Activated CD4-positive, alpha-beta T cell treated with anti-CD3 and anti-CD28 coated beads, Interleukin-2, amount 50 U/mL, for 16 hours (primary cell): ENCODE measurements around the gene ITGB1BP1.

Source experiments
- DNase-seq: peaks from one replicate; pipeline ENCODE4 v3.0.0-alpha.2; 2020

The ITGB1BP1 gene, protein sequence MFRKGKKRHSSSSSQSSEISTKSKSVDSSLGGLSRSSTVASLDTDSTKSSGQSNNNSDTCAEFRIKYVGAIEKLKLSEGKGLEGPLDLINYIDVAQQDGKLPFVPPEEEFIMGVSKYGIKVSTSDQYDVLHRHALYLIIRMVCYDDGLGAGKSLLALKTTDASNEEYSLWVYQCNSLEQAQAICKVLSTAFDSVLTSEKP

GRCh38 chr2:9423100-9423921 is at the start of gene ITGB1BP1, which contains the start of gene CPSF3:
Gene ITGB1BP1 (minus strand): TSS chr2:9423528. CDS start chr2:9418697, 4,831 bp downstream.
Gene CPSF3 (plus strand): TSS chr2:9423654. CDS start chr2:9423774, 120 bp downstream.
- peak; percentile 98 for DNase-seq

GRCh38 chr2:9472511-9472910 is 49.2 kb upstream of the ITGB1BP1 start:
- no peak for DNase-seq

GRCh38 chr2:9471206-9471605 is 47.9 kb upstream of the ITGB1BP1 start:
- no peak for DNase-seq

DNA sequence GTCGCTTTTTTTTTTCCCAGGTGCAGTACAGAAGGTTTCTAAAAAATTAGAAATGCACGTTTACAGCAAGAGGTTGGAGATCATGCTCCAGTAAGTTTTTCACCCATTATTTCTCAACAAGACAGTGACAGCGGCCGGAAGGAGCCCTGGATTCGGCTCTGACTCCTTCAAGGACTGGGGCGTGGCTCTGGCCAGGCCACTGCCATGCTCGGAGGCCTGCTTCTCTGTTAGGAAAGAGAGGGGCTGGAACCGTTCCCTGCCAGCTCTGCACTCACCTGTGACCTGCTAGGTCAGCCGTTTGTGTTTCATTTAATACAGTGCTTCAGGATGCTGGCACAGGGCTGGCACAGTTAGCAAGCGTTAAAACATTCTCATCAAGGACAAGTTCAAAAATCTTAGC is 44.4 kb upstream of the ITGB1BP1 start:
- no peak for DNase-seq

DNA sequence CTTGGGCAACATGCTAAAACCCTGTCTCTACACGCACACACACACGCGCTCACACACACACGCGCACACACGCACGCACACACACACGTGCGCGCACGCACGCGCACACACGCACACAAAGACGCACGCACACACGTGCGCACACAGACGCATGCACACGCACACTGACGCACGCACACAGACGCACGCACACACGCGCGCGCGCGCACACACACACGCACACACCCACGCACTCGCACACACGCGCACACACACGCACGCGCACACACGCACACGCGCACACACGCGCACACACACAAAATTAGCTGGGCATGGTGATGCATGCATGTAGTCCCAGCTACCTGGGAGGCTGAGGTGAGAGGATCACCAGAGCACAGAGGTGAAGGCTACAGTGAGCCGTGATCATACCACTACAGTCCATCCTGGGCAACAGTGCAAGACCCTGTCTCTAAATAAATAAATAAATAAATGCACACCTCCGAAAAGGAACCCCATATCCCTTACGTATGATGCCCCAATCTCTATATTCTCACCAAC is 42.9 kb upstream of the ITGB1BP1 start:
- no peak for DNase-seq

DNA sequence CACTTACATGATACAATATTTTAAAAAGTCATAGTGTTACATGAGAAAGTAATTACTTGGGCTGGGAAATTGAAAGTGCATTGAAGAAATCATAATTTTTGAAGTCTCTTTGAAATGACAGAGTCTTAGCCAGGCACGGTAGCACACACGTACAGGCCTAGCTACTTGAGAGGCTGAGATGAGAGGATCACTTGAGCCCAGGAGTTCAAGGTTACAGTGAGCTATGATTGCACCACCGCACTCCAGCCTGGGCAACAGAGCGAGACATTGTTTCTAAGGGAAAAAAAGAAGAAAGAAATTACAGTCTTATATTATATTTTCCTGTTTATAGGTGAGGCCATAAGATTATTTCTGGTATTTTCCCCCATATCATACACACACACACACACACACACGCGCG is 41.8 kb upstream of the ITGB1BP1 start:
- no peak for DNase-seq

GRCh38 chr2:9463698-9464034 is 40.3 kb upstream of the ITGB1BP1 start:
- DNase-seq = peak; percentile 66

DNA sequence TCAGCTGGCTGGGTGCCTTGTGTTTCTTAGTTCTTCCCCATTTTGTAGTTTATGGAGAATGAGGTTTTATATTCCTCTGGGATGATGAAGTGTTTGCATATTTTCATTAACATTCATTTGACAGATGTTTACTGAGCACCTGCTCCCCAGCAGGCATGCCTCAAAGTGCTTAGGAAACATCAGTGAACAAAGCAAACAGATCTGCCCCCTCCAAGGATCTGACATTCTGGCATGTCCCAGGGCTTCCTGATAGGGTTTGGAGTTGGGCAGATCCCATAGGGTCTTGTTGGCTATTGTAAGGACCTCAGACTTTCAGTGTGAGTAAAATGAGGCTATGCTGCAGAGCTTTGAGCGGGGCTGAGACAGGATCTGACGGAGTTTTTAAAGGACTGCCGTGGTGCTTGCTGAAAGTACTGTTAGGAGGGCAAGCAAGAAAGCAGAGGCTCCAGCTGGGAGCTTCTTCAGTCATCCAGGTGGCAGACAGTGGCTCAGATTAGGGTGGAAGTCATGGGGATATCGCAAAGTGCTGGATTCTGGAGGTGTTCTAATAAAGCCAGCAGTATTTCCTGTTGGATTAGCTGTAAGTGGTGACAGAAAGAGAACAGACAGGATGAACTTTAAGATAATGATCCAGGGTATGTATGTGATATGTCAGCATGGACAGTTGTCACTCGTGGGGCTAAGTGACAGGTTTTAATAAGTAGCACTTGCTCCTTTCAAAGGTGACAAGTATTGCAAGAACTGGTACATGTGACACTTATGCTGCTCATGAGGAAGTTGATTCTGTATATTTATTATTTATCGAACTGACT is 39.8 kb upstream of the ITGB1BP1 start:
- no peak for DNase-seq

DNA sequence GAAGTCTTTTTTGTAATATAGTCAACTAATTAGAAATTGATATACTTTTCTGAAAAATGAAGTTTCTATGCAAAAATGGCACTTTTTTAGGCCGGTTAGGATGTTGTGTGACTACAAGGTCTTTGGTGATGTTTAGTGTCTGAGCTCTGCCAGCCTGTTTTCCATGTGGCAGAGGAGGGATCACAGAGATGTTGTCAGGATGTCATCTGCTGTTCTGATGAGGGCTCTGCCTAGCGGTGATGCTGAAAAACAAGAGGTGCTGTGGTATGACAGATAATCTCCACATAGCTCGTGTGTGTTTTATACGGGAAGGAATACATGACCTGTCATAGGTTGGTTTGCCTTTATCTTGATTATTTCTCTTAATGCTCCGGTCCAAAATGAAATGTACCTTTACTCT is 39.0 kb upstream of the ITGB1BP1 start:
- DNase-seq = no peak

- DNase-seq = no peak
Observed at GRCh38 chr2:9461079-9461478, 37.8 kb upstream of the ITGB1BP1 start.

DNA sequence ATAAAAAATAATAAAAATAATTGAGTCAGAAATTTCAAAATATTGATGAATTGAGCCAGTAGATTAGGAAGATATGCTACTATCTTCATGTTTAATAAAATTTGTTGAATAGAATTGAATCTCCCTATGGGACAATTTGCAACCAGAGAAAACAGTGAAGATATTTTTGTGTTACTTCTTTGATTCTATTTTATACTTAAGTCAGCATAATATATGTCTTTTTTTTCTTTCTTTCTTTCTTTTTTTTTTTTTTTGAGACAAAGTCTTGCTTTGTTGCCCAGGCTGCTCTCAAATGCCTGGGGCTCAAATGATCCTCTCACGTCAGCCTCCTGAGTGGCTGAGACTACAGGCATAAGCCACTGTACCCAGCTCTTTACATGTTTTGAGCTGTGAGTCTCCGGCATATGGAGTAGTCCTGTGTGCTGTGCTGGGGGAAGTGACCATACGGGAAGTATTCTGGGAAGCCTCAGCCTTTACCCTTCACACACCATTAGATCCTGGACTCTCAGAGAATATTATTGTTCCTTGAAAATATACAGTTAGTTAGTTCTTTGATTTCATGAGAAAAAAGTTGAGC is 37.2 kb upstream of the ITGB1BP1 start:
- no peak for DNase-seq

DNA sequence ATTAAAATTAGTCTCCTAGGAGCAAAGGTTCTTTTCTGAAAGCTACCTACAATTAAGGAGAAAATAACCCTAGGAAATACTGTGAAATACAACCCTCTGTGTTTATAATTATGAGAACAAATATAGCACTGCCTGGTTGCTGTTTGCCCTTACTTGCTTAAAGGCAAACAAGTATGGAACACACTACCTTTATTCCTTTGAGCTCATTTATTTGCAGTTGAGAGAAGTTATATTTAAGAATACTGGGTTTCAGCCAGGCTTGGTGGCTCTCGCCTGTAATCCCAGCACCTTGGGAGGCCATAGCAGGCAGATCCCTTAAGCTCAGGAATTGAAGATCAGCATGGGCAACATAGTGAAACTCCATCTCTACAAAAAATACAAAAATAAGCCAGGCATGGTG is 27.9 kb upstream of the ITGB1BP1 start:
- no peak for DNase-seq

DNA sequence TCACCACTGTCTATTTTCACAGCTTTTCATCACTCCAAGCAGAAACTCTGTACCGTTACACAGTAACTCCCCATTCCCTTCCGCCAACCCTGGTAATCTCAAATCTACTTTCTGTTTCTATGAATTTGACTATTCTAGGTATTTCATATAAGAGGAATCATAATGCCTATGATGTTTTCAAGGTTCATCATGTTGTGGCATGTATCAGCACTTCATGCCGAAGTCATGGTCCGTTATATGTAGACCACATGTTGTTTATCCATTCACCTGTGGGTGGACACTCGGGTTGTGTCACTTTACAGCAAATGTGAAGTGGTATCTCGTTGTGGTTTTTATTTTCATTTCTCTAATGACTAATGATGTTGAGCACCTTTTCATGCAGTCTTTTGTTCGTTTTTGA is 21.8 kb upstream of the ITGB1BP1 start:
- DNase-seq = peak; percentile 23

DNA sequence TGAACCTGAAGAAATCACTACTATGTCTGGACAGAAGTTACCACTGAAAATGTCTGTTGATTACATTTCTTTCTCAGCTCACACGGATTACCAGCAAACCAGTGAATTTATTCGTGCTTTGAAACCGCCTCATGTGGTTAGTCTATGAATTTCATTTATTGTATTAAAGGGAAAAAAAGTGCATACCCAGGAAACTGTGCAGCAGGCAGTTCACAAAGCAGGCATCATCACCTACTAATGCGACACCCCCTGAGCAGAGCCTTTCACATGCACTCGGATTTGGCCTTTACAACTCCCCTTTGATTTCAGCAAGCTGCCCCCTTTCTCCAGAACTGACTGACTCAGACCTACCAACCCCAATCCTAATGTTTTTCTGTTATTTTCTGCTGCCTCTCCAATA is 20.2 kb upstream of the ITGB1BP1 start:
- DNase-seq = no peak

DNA sequence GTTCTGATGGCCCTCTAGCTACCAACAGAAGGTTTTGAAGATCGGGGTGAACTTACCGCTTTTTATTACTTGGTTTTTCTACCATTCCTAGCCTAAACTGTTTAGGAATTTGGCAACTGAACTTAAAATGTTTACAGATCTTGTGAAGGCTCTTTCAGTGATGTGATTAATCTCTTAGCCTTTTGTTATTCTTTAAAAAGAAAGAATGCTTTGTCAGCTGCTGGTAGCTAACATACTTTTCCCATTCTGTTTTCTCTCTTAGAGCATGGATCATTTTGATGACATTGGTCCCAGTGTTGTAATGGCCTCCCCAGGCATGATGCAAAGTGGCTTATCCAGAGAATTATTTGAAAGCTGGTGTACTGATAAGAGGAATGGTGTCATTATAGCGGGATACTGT is 18.2 kb upstream of the ITGB1BP1 start:
- DNase-seq = no peak

DNA sequence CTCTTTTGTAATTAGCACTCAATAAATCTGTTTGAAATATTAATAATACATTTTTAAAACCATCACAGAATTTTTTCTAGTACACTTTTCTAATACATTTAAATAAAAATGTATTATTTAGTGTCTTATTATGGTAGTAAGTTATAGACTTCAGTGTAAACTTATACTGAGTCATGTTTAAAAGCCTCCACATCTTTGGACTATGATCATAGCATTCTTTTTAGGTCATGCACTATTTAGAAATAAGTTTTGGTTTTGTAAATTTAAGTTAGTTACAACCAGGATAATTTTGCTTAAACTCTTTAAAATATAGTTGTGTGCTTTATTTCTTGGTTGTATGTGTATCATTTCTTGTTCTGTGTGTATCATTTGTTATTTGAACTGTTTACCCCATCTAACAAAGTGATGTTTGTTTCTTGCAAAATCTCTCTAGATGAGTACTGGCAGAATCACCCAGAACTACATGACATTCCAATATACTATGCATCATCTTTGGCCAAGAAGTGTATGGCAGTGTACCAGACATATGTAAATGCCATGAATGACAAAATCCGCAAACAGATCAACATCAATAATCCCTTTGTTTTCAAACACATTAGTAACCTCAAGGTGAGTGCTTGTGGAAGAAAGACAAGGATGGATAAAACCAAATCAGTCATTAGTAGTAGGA is 16.9 kb upstream of the ITGB1BP1 start:
- DNase-seq = no peak

- no peak for DNase-seq
Observed at GRCh38 chr2:9439536-9439935, 16.2 kb upstream of the ITGB1BP1 start.

GRCh38 chr2:9434489-9434888 is 11.2 kb upstream of the ITGB1BP1 start:
- DNase-seq = no peak

GRCh38 chr2:9430316-9431293 is 7.3 kb upstream of the ITGB1BP1 start:
- peak; percentile 29 for DNase-seq

DNA sequence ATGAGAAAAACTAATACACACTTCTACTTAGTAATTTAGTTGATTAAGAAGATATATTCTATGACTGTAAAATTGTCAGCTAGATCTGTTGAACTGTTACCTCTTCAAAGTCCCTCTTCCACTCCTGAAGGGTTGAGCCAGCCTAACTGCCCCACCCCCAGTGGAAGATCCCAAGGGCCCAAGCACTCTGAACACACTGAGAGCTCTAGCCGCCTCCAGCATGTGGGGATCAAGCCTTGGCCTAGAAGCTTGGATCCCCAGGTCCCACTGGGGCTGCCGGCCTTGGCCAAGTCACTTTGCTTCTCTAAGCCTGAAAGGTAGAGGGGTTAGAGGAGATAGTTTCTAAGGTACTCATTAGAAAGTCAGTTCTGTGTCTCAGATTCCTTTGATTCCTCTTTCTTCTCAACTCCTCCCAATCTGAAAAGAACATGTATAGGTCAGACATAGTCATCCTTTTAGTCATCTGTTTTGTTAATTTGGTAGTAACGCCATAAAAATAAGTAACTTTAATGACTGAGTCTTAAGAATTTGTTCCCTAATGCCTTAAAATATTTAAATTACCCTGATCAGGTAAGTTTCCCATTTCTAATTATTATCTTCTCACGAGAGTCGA is 5.7 kb upstream of the ITGB1BP1 start:
- no peak for DNase-seq
